Frontal cortex (tissue), 4 donors: Measurements from ENCODE around the gene MUTYH. TPM values are rescaled to one million over a fixed set of nuclear protein-coding genes. Genes with fewer than 3 reads are reported as not detected.
"Not testable (repeated sequence)": the region's sequence is repeated elsewhere in the genome, so short reads cannot be mapped to it uniquely, and the experiment has no call there.

Source experiments
- DNase-seq, 2 donors: peaks; one replicate each; pipeline ENCODE4 v3.0.0; 2012; ENCODE audit warnings: low spot score in 2 of 2
- FAIRE-seq: peaks from 2 replicates; lab custom pipeline; 2012; peaks lifted over from hg19 to GRCh38; lab: Jason Lieb, UNC
- total RNA-seq: library from RNA; depleted of rRNA; stranded (reverse); fragments of >200 nt; gene quantifications from one replicate; pipeline ENCODE4 v1.2.3, GENCODE V29; 2014
- donor health status: control.
- donor health status: control.
- donor health status: control.

Gene MUTYH
- total RNA-seq, 1 donor from 2014 or later = 20.8 TPM

DNA sequence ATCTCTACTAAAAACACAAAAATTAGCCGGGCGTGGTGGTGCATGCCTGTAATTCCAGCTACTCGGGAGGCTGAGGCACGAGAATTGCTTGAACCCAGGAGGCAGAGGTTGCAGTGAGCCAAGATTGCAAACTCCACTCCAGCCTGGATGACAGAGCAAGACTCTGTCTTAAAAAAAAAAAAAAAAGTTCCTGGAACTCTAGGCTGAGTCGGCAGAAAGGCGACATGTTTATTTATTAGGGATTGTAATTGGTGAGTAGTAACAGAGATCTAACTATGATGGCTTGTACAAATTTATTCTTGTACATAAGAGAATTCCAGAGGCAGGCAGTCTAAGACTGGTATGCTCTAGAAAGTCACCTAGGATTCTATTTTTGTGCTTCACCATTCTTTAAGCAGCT, 49.2 kb downstream of the MUTYH start:
- not testable (repeated sequence) for DNase-seq, FAIRE-seq

DNA sequence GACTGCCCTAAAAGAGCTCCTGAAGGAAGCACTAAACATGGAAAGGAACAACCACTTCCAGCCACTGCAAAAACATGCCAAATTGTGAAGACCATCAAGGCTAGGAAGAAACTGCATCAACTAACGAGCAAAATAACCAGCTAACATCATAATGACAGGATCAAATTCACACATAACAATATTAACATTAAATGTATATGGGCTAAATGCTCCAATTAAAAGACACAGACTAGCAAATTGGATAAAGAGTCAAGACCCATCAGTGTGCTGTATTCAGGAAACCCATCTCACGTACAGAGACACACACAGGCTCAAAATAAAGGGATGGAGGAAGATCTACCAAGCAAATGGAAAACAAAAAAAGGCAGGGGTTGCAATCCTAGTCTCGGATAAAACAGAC, 53.7 kb downstream of the MUTYH start:
- DNase-seq, FAIRE-seq: not testable (repeated sequence)

DNA sequence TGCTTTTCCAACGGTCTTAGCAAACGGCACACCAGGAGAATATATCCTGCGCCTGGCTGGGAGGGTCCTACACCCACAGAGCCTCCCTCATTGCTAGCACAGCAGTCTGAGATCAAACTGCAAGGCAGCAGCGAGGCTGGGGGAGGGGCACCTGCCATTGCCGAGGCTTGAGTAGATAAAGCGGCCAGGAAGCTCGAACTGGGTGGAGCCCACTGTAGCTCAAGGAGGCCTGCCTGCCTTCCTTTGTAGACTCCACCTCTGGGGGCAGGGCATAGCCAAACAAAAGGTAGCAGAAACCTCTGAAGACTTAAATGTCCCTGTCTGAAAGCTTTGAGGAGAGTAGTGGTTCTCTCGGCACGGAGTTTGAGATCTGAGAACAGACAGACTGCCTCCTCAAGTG, 55.4 kb downstream of the MUTYH start:
- FAIRE-seq, DNase-seq: not testable (repeated sequence)

DNA sequence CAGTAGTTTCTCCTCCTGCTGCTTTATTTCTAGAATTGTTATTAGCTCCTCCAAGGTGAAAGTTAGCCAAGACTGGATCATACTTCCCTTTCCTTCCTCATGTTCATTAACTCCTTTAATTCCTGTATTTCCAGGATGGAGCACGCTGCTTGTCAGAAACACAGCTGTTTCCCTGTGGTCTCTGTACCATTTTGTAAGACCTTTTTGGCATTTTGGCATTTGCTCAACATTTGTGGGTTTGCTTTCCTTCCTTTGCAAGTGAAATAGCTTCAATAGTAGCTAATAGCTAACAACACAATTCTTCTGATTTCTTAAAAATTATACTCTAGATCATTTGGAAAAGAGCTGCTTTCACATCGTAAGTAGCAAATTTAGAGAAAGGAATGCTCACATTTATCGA, 57.9 kb downstream of the MUTYH start:
- no peak for DNase-seq
- FAIRE-seq = no peak

Other genes with a start within 250 kb of the MUTYH start
- 15.9 TPM for gene ZSWIM5, start 133.8 kb downstream of the MUTYH start, total RNA-seq
- 1.6 TPM for gene HPDL, start 13.5 kb downstream of the MUTYH start, total RNA-seq
- 7.3 TPM for gene TOE1, start 270 bp downstream of the MUTYH start, total RNA-seq
- 0.82 TPM for gene TESK2, start 150.7 kb upstream of the MUTYH start, total RNA-seq
- under 0.01 TPM for gene CCDC163, start 159.6 kb upstream of the MUTYH start, total RNA-seq
- gene MMACHC, start 159.9 kb upstream of the MUTYH start, total RNA-seq = 2.0 TPM
- 217 TPM for gene PRDX1, start 181.4 kb upstream of the MUTYH start, total RNA-seq
- 74.6 TPM for gene AKR1A1, start 210.4 kb upstream of the MUTYH start, total RNA-seq
- gene NASP, start 243.6 kb upstream of the MUTYH start, total RNA-seq = 59.5 TPM